OCI-LY7 (cell line): ENCODE measurements around the gene PPP6C. TPM values are rescaled to one million over a fixed set of nuclear protein-coding genes. Genes with fewer than 3 reads are reported as not detected.

Experiments used
- BruUV-seq: library from RNA; stranded (reverse); fragments of 400-500 nt; replicated peaks from 2 replicates; lab custom pipeline; 2021; lab: Mats Ljungman, UMichigan
- CTCF ChIA-PET: fragments of 300-600 bp; sonication (Branson Sonifier 250); formaldehyde crosslinking; loops from one replicate; lab custom pipeline; 2022; ENCODE audit warnings: antibody characterized with exemption; ENCODE audit not compliant: unreplicated experiment; lab: Charles Lee
- POLR2A ChIA-PET: fragments of 300-600 bp; sonication (Branson Sonifier 250); formaldehyde crosslinking; loops from one replicate; lab custom pipeline; 2022; ENCODE audit warnings: antibody characterized with exemption; lab: Charles Lee
- DNase-seq: peaks from one replicate; pipeline ENCODE4 v3.0.0-alpha.2; 2015; ENCODE audit warnings: low spot score
- H2AFZ ChIP-seq: fragments of 200-600 bp; sonication (generic), shearing (Covaris generic); 2 replicates; pipeline ENCODE4 v1.6.1; 2014; ENCODE audit warnings: mild to moderate bottlenecking, antibody characterized with exemption, low read length, moderate library complexity
- H3K27ac ChIP-seq: fragments of 200-600 bp; sonication (generic); 2 replicates; pipeline ENCODE4 v1.5.1; 2014; ENCODE audit warnings: mixed run types, low read depth, mild to moderate bottlenecking, moderate library complexity, low read length, inconsistent platforms; ENCODE audit not compliant: poor library complexity, severe bottlenecking
- H3K36me3 ChIP-seq: fragments of 200-600 bp; sonication (generic); 2 replicates; pipeline ENCODE4 v1.6.1; 2014; ENCODE audit warnings: mild to moderate bottlenecking, antibody characterized with exemption, low read length, moderate library complexity, mixed read lengths; ENCODE audit not compliant: insufficient read depth
- H3K4me1 ChIP-seq: fragments of 200-600 bp; sonication (generic); 2 replicates; pipeline ENCODE4 v1.5.1; 2014; ENCODE audit warnings: mild to moderate bottlenecking, low read length; ENCODE audit not compliant: insufficient read depth, poor library complexity, severe bottlenecking
- H3K4me2 ChIP-seq: fragments of 200-600 bp; sonication (generic); 2 replicates; pipeline ENCODE4 v1.6.1; 2014; ENCODE audit warnings: mild to moderate bottlenecking, low read length
- H3K4me3 ChIP-seq: fragments of 200-600 bp; sonication (generic); 2 replicates; pipeline ENCODE4 v1.5.1; 2014; ENCODE audit warnings: mild to moderate bottlenecking, low read depth, low read length; ENCODE audit not compliant: poor library complexity, severe bottlenecking
- H3K79me2 ChIP-seq: fragments of 200-600 bp; sonication (generic); 2 replicates; pipeline ENCODE4 v1.6.1; 2016; ENCODE audit warnings: low read depth, mild to moderate bottlenecking, low read length, moderate library complexity, mixed read lengths; ENCODE audit not compliant: insufficient read depth
- H3K9me2 ChIP-seq: fragments of 200-600 bp; sonication (generic); 2 replicates; pipeline ENCODE4 v1.6.1; 2016; ENCODE audit warnings: mild to moderate bottlenecking, low read length, mixed read lengths; ENCODE audit not compliant: insufficient read depth
- H3K9me3 ChIP-seq: fragments of 200-600 bp; sonication (generic); 2 replicates; pipeline ENCODE4 v1.6.1; 2014; ENCODE audit warnings: mild to moderate bottlenecking, mixed run types, low read length, mixed read lengths
- H4K20me1 ChIP-seq: fragments of 200-600 bp; sonication (generic); 2 replicates; pipeline ENCODE4 v1.6.1; 2014; ENCODE audit warnings: mild to moderate bottlenecking, antibody characterized with exemption, low read length, moderate library complexity, mixed read lengths; ENCODE audit not compliant: insufficient read depth
- CTCF ChIP-seq: fragments of 200-600 bp; sonication (generic); conservative IDR thresholded peaks from 2 replicates; pipeline ENCODE4 v1.5.1; 2014; ENCODE audit warnings: mild to moderate bottlenecking, antibody characterized with exemption, low read length, moderate library complexity, mixed read lengths
- EZH2phosphoT487 ChIP-seq: fragments of 200-600 bp; sonication (generic); IDR thresholded peaks from 2 replicates; pipeline ENCODE4 v1.6.1; 2018; ENCODE audit warnings: low read depth, borderline replicate concordance, mild to moderate bottlenecking, mixed run types, antibody characterized with exemption, low read length, moderate library complexity, mixed read lengths
- intact Hi-C: fragments of 100-400 bp; cut with micrococcal nuclease; formaldehyde crosslinking; loops from one replicate; pipeline ENCODE4 v1.10.0; 2022; ENCODE audit not compliant: unreplicated experiment
- total RNA-seq, 2 experiments: library from RNA; depleted of rRNA in 1 of 2; stranded (reverse); fragments of >200 nt in 1 of 2; shearing (Covaris generic) in 1 of 2; gene quantifications; 2 replicates each; pipeline ENCODE4 v1.2.3, GENCODE V29; 2014 to 2022

PPP6C gene
- total RNA-seq, 2 experiments from 2014 or later = 21.4 to 55.1 TPM

GRCh38 chr9:125150349-125151245, 39.0 kb downstream of the PPP6C start:
- no peak for DNase-seq
- H3K79me2 ChIP-seq = no peaks in the 10 kb centered on the region
- no peak overlapping the region for H3K4me2 ChIP-seq
- intact Hi-C loops = no loop called here
- no peak overlapping the region for H2AFZ ChIP-seq
- H4K20me1 ChIP-seq = peaks cover 4% of the 10 kb centered on the region; the same call in 1 of the 2 replicates
- H3K36me3 ChIP-seq = peaks cover 68% of the 10 kb centered on the region
- no peak overlapping the region for H3K4me3 ChIP-seq
- no TSS peak for BruUV-seq
- POLR2A ChIA-PET = no interaction called here
- H3K9me2 ChIP-seq = no peaks in the 10 kb centered on the region
- TF ChIP-seq CTCF (no peak), EZH2phosphoT487 (no peak)
- H3K4me1 ChIP-seq = no peaks in the 10 kb centered on the region
- no peak overlapping the region for H3K27ac ChIP-seq
- H3K9me3 ChIP-seq = no peaks in the 10 kb centered on the region
- CTCF ChIA-PET = no interaction called here

GRCh38 chr9:125147401-125147951, 42.1 kb downstream of the PPP6C start:
- CTCF ChIA-PET = interaction anchor here (0.9 kb wide), 1 partner anchor 20 kb away, joined by 3 read pairs; no protein-coding TSS in a partner anchor
- Histone ChIP-seq H3K27ac (no peak overlapping the region), H4K20me1 (peaks cover 4% of the 10 kb centered on the region; the same call in 1 of the 2 replicates), H3K4me1 (peaks cover 7% of the 10 kb centered on the region), H3K4me2 (no peak overlapping the region), H3K9me2 (no peaks in the 10 kb centered on the region), H3K36me3 (peaks cover 38% of the 10 kb centered on the region), H2AFZ (no peak overlapping the region), H3K79me2 (peaks cover 4% of the 10 kb centered on the region; the same call in 1 of the 2 replicates), H3K4me3 (no peak overlapping the region), H3K9me3 (no peaks in the 10 kb centered on the region)
- DNase-seq = no peak
- BruUV-seq = no TSS peak
- no peak for TF ChIP-seq EZH2phosphoT487
- no peak for TF ChIP-seq CTCF
- intact Hi-C loops = no loop called here
- POLR2A ChIA-PET = interaction anchor here (0.6 to 1.0 kb wide), 2 partner anchors 26 to 94 kb away, joined by 3 read pairs; no protein-coding TSS in a partner anchor
